GM19328 (cell line): Measurements from ENCODE around the gene TRERF1.

ENCODE experiments used
- ATAC-seq: cut with Tn5 transposase; IDR thresholded peaks from one replicate; pipeline ENCODE4 v1.9.1; 2021; ENCODE audit warnings: mild to moderate bottlenecking, moderate library complexity; ENCODE audit not compliant: unreplicated experiment

TRERF1 gene

GRCh38 chr6:42263165-42263728 is 188.5 kb downstream of the TRERF1 start:
- no peak for ATAC-seq

- no peak for ATAC-seq
Observed at GRCh38 chr6:42260972-42261371, 190.8 kb downstream of the TRERF1 start.

- no peak for ATAC-seq
Observed at GRCh38 chr6:42260396-42260888, 191.3 kb downstream of the TRERF1 start.

DNA sequence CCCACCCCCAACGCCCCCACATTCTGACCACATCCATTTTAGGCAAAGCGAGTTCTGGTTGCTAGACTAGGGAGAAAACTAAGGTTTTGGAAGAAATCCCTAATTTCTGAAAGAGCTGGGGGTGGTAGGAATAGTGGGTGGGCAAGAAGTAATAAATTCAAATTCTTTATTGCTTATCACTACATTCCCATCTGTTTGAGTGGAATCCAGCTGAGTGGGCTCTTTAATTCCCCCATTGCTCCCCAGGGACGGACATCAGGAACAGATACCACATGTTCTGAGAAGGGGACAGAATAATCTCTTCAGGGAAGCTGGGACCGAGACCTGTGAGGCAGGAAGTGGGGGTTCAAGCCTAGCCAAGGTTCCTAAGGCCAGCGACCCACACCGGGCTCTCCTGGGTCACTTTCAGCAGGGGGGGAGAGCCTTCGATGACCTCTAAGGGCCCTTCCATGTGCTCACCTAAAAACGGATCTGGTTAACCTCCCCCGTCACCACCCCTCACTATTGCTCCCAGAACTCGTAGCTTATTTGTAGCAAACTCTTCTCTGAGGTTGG is 191.8 kb downstream of the TRERF1 start:
- ATAC-seq, result no peak

DNA sequence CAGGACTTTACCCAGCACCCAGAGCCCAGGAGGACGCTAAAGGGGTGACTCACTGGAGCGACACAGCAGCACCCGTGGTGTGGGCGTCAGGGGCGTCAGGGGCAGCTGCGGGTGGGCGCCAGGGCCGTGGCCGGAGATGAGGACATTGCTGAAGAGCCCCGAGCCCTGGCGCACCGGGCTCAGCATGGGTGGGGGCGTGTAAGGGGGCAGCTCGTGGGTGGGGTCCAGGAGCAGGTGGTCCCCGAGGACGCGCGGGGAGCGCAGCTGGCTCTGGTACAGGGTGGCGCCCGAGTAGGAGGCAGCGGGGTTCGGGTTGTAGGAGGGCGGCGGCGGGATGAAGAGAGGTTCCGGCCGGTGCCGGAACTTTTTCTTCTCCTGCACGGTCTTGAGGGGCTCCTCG is 192.4 kb downstream of the TRERF1 start:
- ATAC-seq, result no peak

DNA sequence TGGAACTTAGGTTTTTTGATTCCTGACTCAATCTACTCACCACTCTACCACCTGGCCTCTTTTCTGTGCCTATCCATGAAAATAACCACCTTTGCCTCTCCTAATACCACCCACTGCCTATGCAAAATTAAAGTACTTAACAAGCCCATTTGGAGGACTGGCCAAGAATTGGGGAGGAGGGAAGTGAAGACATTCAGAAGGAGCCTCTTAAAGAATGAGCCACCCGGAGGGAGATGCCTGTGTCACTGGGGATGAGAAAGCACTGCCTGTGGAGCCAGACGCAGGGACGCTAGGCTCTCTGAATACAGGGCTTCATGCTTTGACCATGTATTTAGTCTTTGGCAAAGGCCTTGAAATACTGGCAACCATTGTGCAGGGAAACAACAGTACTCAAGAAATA is 194.1 kb downstream of the TRERF1 start:
- no peak for ATAC-seq

GRCh38 chr6:42257063-42257462 is 194.7 kb downstream of the TRERF1 start:
- ATAC-seq, result no peak

DNA sequence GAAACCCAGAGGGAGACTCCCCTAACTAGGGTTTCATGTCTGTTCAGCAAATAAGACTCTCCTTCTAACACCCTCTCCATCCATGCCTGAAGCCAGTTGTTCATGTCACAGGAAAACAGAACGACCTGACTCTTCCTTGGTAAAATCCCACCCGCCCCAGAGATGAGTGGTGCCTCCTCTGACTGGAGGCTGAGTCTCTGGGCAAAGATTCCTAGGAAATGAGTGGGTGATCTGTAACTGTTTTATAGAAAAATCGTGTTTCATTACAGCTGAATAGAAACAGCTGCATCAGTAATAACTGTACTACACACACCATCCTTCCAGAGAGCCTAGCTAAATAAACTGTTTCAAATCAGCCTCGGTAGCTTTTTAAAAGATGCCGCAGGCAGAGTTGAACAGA is 196.7 kb downstream of the TRERF1 start:
- no peak for ATAC-seq

- no peak for ATAC-seq
Observed at GRCh38 chr6:42254505-42254904, 197.2 kb downstream of the TRERF1 start.

DNA sequence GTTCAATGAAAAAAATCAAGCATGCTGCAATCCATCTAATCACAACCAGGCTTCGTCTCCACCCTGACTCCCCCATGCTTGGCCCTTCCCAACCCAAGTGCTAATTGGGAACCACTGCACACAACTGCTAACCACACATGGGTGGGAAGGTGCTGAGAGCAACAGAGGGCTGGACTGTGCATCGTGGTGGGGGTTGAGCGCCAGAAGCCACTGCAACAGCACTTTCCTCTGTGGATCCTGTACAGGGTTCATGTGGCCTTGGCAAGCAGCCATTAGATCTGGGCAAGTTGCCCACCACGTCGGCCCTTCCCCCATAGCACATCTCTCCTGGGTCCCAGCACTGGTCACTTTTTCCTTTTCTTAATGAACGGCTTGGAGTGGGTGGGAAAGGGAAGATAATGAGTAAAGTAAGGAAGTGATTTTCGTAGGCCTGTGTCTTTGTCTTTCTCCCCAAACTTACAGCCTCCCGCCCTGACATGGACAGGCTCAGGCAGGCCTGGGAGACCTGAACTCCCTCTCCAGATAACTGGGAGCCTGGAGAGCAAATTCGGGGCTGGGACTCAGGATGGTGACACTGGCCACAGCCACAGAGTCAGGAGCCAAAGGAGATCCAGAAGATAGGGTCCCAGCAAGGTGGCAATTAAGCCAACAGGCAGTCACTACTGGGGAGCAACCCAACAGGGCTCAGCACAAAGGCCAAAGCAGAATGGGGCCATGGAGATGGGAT is 199.7 kb downstream of the TRERF1 start:
- no peak for ATAC-seq

DNA sequence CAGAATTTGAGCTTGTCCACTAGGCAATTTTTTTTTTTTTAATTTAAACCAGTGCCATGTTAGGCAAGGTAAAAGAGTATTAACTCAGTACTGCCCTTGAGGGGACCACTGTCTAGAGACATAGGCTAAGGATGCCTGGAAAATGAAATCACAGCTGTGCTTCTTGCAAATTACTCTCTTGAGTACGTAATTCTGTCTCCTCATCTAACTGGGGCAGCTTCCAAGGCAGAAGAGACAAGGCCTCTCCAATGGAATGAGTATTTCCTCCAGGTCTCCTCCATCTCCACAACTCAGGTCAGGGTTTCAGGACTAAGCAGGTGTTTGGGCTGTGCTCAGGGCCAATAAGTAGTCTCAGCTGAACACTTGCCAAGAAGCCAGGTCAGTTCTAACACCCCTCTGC is 200.2 kb downstream of the TRERF1 start:
- ATAC-seq, result no peak

DNA sequence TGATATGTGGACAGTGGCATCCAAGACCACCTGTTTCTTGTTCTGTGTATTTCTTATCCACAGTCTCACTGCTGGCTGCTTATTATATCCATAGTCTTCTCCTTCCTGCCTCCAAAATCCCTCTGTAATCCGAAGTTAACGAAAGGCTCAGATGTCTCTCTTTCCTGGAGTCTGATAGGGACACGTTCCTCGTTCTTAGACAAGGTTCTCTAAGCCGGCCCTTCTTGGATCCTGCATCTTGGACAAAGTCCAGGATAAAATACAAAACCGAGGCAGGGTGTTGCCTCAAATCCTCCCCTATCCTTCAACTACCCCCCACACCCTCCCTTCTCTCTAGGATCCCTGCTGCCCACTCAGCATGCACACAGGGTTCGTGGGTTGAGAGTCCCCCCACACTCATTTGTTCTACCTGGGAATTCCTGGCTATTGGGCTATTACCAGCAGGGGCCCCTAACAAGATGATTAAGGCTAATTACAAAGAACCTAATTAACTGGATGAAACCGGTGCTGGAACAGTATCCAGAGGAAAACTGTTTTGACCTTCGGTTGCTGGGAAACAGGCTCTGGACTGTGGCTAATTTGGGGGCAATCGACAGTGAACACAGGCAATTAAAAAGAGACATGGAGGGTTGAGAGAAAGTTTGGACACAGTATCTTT is 201.3 kb downstream of the TRERF1 start:
- ATAC-seq, result no peak

DNA sequence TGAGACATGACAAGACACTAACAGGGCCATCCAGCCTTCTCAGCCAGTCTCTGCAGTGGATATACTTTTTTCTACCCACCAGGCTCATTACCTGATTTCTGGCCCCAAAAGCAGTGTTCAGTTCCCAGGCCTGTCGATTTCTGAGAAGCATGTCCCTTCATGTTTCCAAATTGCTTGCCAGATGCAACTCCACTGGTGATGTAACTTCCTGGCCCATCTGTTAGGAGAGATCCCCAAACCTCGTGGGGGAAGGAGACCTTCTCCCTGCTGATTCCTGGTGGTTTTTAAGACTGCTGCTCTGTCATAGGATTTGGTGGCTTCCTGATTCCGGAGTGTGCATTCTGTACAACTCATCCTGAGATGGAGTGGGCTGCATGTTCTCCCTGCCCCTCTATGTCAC is 202.4 kb downstream of the TRERF1 start:
- no peak for ATAC-seq

DNA sequence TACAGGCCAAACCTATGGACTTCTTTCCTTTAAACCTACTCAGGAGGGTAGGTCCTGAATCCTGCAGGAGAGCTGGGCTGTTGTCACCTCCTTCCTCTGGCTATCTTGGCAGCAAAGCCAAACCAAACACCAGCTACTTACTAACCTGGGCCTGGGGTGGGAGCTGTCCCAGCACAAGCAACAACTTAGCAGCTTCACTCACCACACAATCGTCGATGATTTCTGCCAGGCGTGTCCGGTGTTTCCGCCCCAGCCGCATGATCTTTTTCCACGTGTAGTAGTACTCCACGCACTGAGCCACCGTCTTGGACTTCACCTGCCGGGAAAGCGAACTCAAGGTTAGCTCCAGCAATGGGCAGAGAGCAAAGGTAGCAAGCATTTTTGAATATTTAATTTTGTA is 208.7 kb downstream of the TRERF1 start:
- ATAC-seq, result no peak

- ATAC-seq, result no peak
Observed at GRCh38 chr6:42241915-42242314, 209.8 kb downstream of the TRERF1 start.

- ATAC-seq, result no peak
Observed at GRCh38 chr6:42239736-42240375, 211.9 kb downstream of the TRERF1 start.

- no peak for ATAC-seq
Observed at GRCh38 chr6:42239333-42239732, 212.4 kb downstream of the TRERF1 start.

- no peak for ATAC-seq
Observed at GRCh38 chr6:42237857-42238256, 213.9 kb downstream of the TRERF1 start.

DNA sequence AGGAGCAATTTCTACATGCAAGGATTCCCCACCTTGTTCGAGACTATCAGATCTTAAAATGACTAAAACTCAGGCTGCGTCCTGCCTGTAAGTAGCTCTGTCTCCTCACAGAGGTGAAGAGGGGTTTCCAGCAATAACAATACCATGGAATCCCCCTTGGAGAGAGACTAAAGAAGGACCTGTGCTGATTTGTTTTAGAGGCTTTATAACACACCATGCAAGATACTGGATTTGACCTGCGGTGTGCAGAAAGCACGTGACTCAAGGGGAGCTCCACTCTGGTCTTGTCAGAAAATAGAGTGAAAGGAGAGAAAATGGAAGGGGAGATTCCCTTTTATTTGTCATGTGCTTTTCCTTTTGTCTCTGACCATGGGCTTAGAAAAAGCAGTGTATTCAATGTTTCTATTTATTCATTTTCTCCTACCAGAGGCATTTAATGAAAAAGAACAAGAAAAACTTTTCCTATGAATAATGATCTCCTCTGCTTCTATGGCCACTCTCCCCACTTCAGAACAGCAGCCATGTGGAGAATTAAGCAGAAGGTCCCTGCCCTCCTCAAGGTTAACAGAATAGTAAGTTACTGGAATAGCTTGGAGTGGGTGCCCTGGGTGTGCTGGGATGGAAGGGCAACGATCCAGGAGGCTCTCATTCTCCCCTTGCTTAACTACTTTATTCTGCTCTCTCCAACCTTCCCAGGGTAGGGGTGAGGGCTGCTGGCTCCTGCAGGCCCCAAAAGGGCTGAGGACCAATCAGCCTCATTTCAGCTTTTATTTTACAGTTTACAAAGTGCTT is 214.8 kb downstream of the TRERF1 start:
- no peak for ATAC-seq

GRCh38 chr6:42236030-42236429 is 215.7 kb downstream of the TRERF1 start:
- no peak for ATAC-seq

- no peak for ATAC-seq
Observed at GRCh38 chr6:42232035-42232434, 219.7 kb downstream of the TRERF1 start.
